Activated T-helper 17 cell treated with anti-CD3 and anti-CD28 coated beads, Interleukin-2, amount 50 U/mL, for 72 hours (primary cell): Measurements from ENCODE around the gene USP7. TPM values are rescaled to one million over a fixed set of nuclear protein-coding genes. Genes with fewer than 3 reads are reported as not detected.
"Not testable (repeated sequence)": the region's sequence is repeated elsewhere in the genome, so short reads cannot be mapped to it uniquely, and the experiment has no call there.

Source experiments
- ATAC-seq: fragments of 150-1000 bp; cut with Tn5 transposase; replicated peaks from 2 replicates; pipeline ENCODE4 v1.10.0; 2021; ENCODE audit warnings: mild to moderate bottlenecking, moderate library complexity
- H3K27ac Mint-ChIP-seq: one replicate; pipeline ENCODE4 v1.8.0; 2022; ENCODE audit warnings: mixed read lengths
- H3K27me3 Mint-ChIP-seq: one replicate; pipeline ENCODE4 v1.8.0; 2022; ENCODE audit warnings: mixed read lengths
- H3K36me3 Mint-ChIP-seq: one replicate; pipeline ENCODE4 v1.8.0; 2022; ENCODE audit warnings: low read depth, mild to moderate bottlenecking, mixed read lengths
- H3K4me1 Mint-ChIP-seq: one replicate; pipeline ENCODE4 v1.8.0; 2022; ENCODE audit warnings: mixed read lengths
- H3K4me3 Mint-ChIP-seq: one replicate; pipeline ENCODE4 v1.8.0; 2022; ENCODE audit warnings: mild to moderate bottlenecking, mixed read lengths
- H3K9me3 Mint-ChIP-seq: one replicate; pipeline ENCODE4 v1.8.0; 2022; ENCODE audit warnings: mixed read lengths
- total RNA-seq, 2 donors: library from RNA; stranded (reverse); gene quantifications; one replicate each; pipeline ENCODE4 v1.2.3, GENCODE V29; 2022

Gene USP7
- total RNA-seq, 2 donors from 2014 or later: 157 to 181 TPM

- peaks cover 60% of the 10 kb centered on the region for H3K4me1 Mint-ChIP-seq
- H3K4me3 Mint-ChIP-seq: peak overlapping the region; percentile 63
- H3K9me3 Mint-ChIP-seq: no peaks in the 10 kb centered on the region
- H3K27me3 Mint-ChIP-seq: no peaks in the 10 kb centered on the region
- peak; percentile 19 for ATAC-seq
- H3K36me3 Mint-ChIP-seq: peaks cover 16% of the 10 kb centered on the region
- H3K27ac Mint-ChIP-seq: peak overlapping the region; percentile 90
Measured at GRCh38 chr16:8935989-8936388, 27.7 kb downstream of the USP7 start.

GRCh38 chr16:8934601-8935000, 29.1 kb downstream of the USP7 start:
- Mint-ChIP-seq H3K4me1 (peaks cover 57% of the 10 kb centered on the region), H3K27me3 (no peaks in the 10 kb centered on the region)

GRCh38 chr16:8931859-8932258, 31.8 kb downstream of the USP7 start:
- Mint-ChIP-seq H3K27ac (no peak overlapping the region), H3K4me3 (no peak overlapping the region), H3K27me3 (no peaks in the 10 kb centered on the region), H3K9me3 (no peaks in the 10 kb centered on the region), H3K4me1 (peaks cover 57% of the 10 kb centered on the region), H3K36me3 (peaks cover 52% of the 10 kb centered on the region)
- no peak for ATAC-seq

More at GRCh38 chr16:8934601-8935000, 29.1 kb downstream of the USP7 start:
- H3K27ac Mint-ChIP-seq: peak overlapping the region; percentile 52
- ATAC-seq: no peak
- no peaks in the 10 kb centered on the region for H3K9me3 Mint-ChIP-seq
- no peak overlapping the region for H3K4me3 Mint-ChIP-seq
- peaks cover 25% of the 10 kb centered on the region for H3K36me3 Mint-ChIP-seq

- H3K27ac Mint-ChIP-seq: peak overlapping the region; percentile 89
Measured at GRCh38 chr16:8929086-8929748, 34.5 kb downstream of the USP7 start.

GRCh38 chr16:8928467-8928957, 35.2 kb downstream of the USP7 start:
- Mint-ChIP-seq H3K27me3 (no peaks in the 10 kb centered on the region), H3K4me3 (peak overlapping the region; percentile 51), H3K9me3 (no peaks in the 10 kb centered on the region), H3K27ac (peak overlapping the region; percentile 89), H3K36me3 (peaks cover 80% of the 10 kb centered on the region), H3K4me1 (peaks cover 47% of the 10 kb centered on the region)
- peak; percentile 97 for ATAC-seq

More at GRCh38 chr16:8929086-8929748, 34.5 kb downstream of the USP7 start:
- Mint-ChIP-seq H3K27me3 (no peaks in the 10 kb centered on the region), H3K36me3 (peaks cover 73% of the 10 kb centered on the region), H3K4me1 (peaks cover 44% of the 10 kb centered on the region), H3K4me3 (peak overlapping the region; percentile 51), H3K9me3 (no peaks in the 10 kb centered on the region)
- no peak for ATAC-seq

- no peak for ATAC-seq
- H3K27me3 Mint-ChIP-seq: no peaks in the 10 kb centered on the region
- no peak overlapping the region for H3K27ac Mint-ChIP-seq
- H3K4me3 Mint-ChIP-seq: no peak overlapping the region
- peaks cover 94% of the 10 kb centered on the region for H3K36me3 Mint-ChIP-seq
- peaks cover 41% of the 10 kb centered on the region for H3K4me1 Mint-ChIP-seq
- no peaks in the 10 kb centered on the region for H3K9me3 Mint-ChIP-seq
Measured at GRCh38 chr16:8926827-8927226, 36.9 kb downstream of the USP7 start.

GRCh38 chr16:8925455-8925854, 38.3 kb downstream of the USP7 start:
- Mint-ChIP-seq H3K9me3 (no peaks in the 10 kb centered on the region), H3K27ac (no peak overlapping the region), H3K4me3 (no peak overlapping the region), H3K36me3 (peaks cover 100% of the 10 kb centered on the region), H3K4me1 (peaks cover 50% of the 10 kb centered on the region), H3K27me3 (no peaks in the 10 kb centered on the region)
- no peak for ATAC-seq

GRCh38 chr16:8924214-8924613, 39.5 kb downstream of the USP7 start:
- ATAC-seq: no peak
- Mint-ChIP-seq H3K4me1 (peaks cover 53% of the 10 kb centered on the region), H3K9me3 (no peaks in the 10 kb centered on the region), H3K27me3 (no peaks in the 10 kb centered on the region), H3K27ac (peak overlapping the region; percentile 79), H3K36me3 (peaks cover 100% of the 10 kb centered on the region), H3K4me3 (peak overlapping the region; percentile 61)

- ATAC-seq: no peak
- Mint-ChIP-seq H3K27me3 (no peaks in the 10 kb centered on the region), H3K9me3 (no peaks in the 10 kb centered on the region), H3K4me3 (no peak overlapping the region), H3K36me3 (peaks cover 100% of the 10 kb centered on the region), H3K4me1 (peaks cover 50% of the 10 kb centered on the region), H3K27ac (no peak overlapping the region)
Measured at GRCh38 chr16:8923199-8923598, 40.5 kb downstream of the USP7 start.

GRCh38 chr16:8921347-8921984, 42.2 kb downstream of the USP7 start:
- peak overlapping the region; percentile 76 for H3K27ac Mint-ChIP-seq
- no peaks in the 10 kb centered on the region for H3K27me3 Mint-ChIP-seq
- H3K36me3 Mint-ChIP-seq: peaks cover 100% of the 10 kb centered on the region
- H3K9me3 Mint-ChIP-seq: no peaks in the 10 kb centered on the region
- peak; percentile 59 for ATAC-seq
- H3K4me3 Mint-ChIP-seq: peak overlapping the region; percentile 63
- H3K4me1 Mint-ChIP-seq: peaks cover 45% of the 10 kb centered on the region

- Mint-ChIP-seq H3K9me3 (no peaks in the 10 kb centered on the region), H3K27ac (peak overlapping the region; percentile 76), H3K27me3 (no peaks in the 10 kb centered on the region), H3K4me3 (peak overlapping the region; percentile 63), H3K36me3 (peaks cover 100% of the 10 kb centered on the region), H3K4me1 (peaks cover 45% of the 10 kb centered on the region)
- ATAC-seq: peak; percentile 75
Measured at GRCh38 chr16:8920645-8921346, 42.9 kb downstream of the USP7 start.

GRCh38 chr16:8919934-8920462, 43.7 kb downstream of the USP7 start:
- ATAC-seq: peak; percentile 4
- H3K27me3 Mint-ChIP-seq: no peaks in the 10 kb centered on the region
- peak overlapping the region; percentile 76 for H3K27ac Mint-ChIP-seq
- H3K4me3 Mint-ChIP-seq: peak overlapping the region; percentile 63
- peaks cover 100% of the 10 kb centered on the region for H3K36me3 Mint-ChIP-seq
- H3K9me3 Mint-ChIP-seq: no peaks in the 10 kb centered on the region
- peaks cover 45% of the 10 kb centered on the region for H3K4me1 Mint-ChIP-seq

GRCh38 chr16:8919089-8919933, 44.4 kb downstream of the USP7 start:
- peaks cover 100% of the 10 kb centered on the region for H3K36me3 Mint-ChIP-seq
- H3K4me3 Mint-ChIP-seq: peak overlapping the region; percentile 63
- peaks cover 41% of the 10 kb centered on the region for H3K4me1 Mint-ChIP-seq
- ATAC-seq: peak; percentile 54
- peak overlapping the region; percentile 76 for H3K27ac Mint-ChIP-seq
- no peaks in the 10 kb centered on the region for H3K27me3 Mint-ChIP-seq
- H3K9me3 Mint-ChIP-seq: no peaks in the 10 kb centered on the region

- not testable (repeated sequence) for H3K27ac Mint-ChIP-seq, H3K9me3 Mint-ChIP-seq, ATAC-seq, H3K27me3 Mint-ChIP-seq, H3K4me3 Mint-ChIP-seq
- H3K36me3 Mint-ChIP-seq: peaks cover 100% of the 10 kb centered on the region
- H3K4me1 Mint-ChIP-seq: peaks cover 32% of the 10 kb centered on the region
Measured at GRCh38 chr16:8917336-8917735, 46.4 kb downstream of the USP7 start.
